ENCODE results near the gene DHODH.

The DHODH gene

GRCh38 chr16:72013888-72014581 is 5.5 kb downstream of the DHODH start:
- DNase-seq (ENCODE audit: low spot score), result no peak

- DNase-seq (ENCODE audit: low spot score), result no peak
Measured at GRCh38 chr16:72014675-72015074, 6.1 kb downstream of the DHODH start.

- DNase-seq (ENCODE audit: low spot score), result no peak
Measured at GRCh38 chr16:72015124-72015523, 6.6 kb downstream of the DHODH start.

GRCh38 chr16:72018470-72018869 is 9.9 kb downstream of the DHODH start:
- no peak for DNase-seq (ENCODE audit: low spot score)

- no peak for DNase-seq (ENCODE audit: low spot score)
Measured at GRCh38 chr16:72021043-72021442, 12.5 kb downstream of the DHODH start.

DNA sequence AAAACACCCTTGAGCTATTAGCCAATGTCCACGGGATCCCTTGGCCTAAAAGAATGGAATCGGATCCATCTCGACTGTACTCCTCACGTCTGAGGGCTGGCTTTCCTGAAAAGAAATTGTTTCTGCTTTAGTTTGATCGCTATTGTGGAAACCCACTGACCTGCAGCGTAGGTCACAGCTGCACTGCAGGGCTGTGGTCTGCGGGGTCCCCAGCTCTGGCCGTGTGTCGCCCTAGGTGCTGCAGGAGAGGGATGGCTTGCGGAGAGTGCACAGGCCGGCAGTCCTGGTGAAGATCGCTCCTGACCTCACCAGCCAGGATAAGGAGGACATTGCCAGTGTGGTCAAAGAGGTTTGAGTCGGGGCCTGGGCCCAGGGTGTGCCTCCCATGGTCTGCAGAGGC is 13.6 kb downstream of the DHODH start:
- no peak for DNase-seq (ENCODE audit: low spot score)

DNA sequence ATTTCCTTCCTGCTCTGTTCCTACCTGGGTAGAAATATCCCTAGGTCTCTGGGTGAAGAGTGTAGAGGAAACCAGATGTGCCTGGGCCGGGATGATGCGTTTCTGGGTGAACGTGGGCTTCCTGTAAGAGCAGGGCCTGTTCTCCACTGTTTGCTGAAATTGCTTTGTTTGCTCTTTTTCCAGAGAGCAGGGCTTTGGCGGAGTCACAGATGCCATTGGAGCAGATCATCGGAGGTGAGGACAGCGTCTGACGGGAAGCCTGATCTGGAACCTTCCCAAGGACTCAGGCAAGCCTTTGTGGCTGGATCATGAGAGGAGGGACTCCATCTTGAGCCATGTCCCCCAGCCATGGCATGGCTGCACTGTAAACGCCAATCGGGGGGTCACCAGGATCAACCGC is 15.4 kb downstream of the DHODH start:
- DNase-seq (ENCODE audit: low spot score), result no peak

DNA sequence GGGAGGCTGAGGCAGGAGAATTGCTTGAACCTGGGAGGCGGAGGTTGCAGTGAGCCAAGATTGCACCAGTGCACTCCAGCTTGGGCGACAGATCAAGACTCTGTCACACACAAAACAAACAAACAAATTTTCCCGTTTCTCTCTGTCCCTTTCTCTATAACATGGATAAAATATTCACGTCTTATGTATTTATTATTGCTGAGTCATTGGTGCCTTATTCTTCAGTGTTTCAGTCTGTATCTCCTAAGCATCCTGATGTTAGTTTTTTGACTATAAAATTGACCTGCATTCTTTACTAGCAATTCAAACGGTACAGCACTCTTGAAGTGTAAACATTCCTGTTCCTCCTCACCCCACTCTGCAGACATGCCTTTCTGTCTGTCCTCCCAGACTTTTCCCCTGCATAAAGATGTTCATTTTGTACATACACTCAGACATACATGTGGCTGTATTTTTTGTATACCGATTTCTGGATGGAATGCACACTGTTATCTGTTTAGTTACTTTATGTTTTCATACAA is 16.4 kb downstream of the DHODH start:
- DNase-seq (ENCODE audit: low spot score), result no peak

GRCh38 chr16:72025404-72026114 is 17.0 kb downstream of the DHODH start:
- DNase-seq (ENCODE audit: low spot score), result no peak

- DNase-seq (ENCODE audit: low spot score), result no peak
Measured at GRCh38 chr16:72027669-72028378, 19.3 kb downstream of the DHODH start.

GRCh38 chr16:72029567-72030271 is 21.2 kb downstream of the DHODH start:
- no peak for DNase-seq (ENCODE audit: low spot score)

DNA sequence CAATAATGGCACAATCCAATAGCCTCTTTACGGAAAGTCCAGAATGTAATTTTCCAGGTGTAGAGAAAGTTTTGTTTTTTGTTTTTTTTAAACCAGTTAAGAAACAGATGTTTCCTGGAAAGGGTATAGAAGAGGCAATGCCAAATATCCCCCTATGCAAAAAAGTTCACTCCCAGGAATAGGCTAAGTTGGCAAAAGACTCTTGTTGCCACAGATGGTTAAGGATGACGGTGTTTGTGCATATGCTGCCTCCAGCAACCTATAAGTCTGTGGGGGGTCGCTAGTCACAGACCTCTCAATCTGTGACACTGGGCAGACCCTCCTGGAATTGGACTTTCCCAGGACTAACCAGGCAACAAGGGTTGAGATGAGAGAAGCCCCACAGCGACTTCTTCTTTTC is 24.9 kb downstream of the DHODH start:
- DNase-seq (ENCODE audit: low spot score), result no peak

DNA sequence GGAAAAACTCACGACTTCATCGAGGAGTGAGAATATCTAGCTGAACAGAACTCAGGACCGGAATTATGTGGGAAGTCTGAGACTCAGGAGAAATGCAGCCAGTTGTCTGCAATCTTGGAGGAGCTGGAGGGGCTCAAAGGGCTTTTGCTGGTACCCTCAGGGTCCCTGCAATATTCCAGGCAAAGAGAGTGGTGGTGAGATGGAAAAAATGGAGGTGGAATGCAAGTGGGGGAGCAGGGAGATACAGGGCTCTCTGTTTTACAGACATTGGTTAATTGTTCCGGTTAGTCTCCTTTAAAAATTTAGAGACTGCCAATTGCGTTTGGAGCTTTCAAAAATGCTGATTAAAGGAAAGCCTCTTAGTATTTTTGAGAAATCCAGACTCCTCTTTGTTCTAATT is 27.6 kb downstream of the DHODH start:
- DNase-seq (ENCODE audit: low spot score), result no peak

DNA sequence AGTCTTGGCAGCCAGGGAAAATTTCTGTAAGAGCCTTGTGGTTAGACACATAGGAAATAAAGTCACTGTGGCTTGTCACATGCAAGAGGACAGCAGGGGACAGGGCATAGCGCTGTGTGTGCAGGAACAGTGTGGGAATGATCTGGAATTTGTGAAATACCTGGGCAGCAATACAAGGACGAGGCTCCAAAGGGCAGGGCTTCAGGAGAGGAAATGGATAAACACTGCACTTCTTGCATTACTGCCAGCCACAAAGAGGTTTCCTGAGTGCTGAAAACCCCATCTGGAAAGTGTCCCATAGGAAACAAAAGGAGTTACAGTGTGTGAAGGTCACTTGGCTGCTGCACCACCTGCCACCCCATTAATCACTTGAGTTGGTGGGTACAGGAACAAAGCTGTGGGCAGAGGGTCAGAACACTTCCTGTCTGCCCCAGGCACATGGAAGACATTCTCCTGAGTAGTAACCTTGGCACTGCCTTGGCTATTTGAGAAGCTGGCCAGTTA is 33.7 kb downstream of the DHODH start:
- peak; percentile 35 for DNase-seq (ENCODE audit: low spot score)

GRCh38 chr16:72043058-72043457 is 34.5 kb downstream of the DHODH start:
- no peak for DNase-seq (ENCODE audit: low spot score)

DNA sequence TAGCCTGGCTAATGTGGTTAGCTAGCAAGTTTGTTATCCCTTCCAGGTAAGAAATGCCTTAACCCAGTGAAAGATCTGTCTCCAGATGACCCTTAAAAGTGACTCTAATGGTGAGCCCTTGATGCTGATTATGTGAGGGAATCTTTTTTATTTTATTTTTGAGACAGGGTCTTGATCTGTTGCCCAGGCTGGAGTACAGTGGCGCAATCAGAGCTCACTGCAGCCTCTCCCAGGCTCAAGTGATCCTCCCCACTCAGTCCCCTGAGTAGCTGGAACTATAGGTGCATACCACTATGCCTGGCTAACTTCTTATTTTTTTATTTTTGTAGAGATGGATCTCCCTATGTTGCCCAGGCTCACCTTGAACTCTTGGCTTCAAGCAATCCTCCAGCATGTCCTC is 35.0 kb downstream of the DHODH start:
- no peak for DNase-seq (ENCODE audit: low spot score)

GRCh38 chr16:72044296-72044695 is 35.8 kb downstream of the DHODH start:
- no peak for DNase-seq (ENCODE audit: low spot score)

- DNase-seq (ENCODE audit: low spot score), result no peak
Measured at GRCh38 chr16:72044825-72045359, 36.3 kb downstream of the DHODH start.

GRCh38 chr16:72049110-72049509 is 40.6 kb downstream of the DHODH start:
- DNase-seq (ENCODE audit: low spot score), result no peak

- no peak for DNase-seq (ENCODE audit: low spot score)
Measured at GRCh38 chr16:72050769-72051464, 42.4 kb downstream of the DHODH start.

GRCh38 chr16:72051818-72052217 is 43.3 kb downstream of the DHODH start:
- DNase-seq (ENCODE audit: low spot score), result no peak

Measured in SW480 (cell line).